ENCODE measurements around the gene SART1. TPM values are rescaled to one million over a fixed set of nuclear protein-coding genes. Genes with fewer than 3 reads are reported as not detected.

The SART1 gene
- total RNA-seq, 2 donors from 2014 or later: 36.7 to 76.6 TPM

DNA sequence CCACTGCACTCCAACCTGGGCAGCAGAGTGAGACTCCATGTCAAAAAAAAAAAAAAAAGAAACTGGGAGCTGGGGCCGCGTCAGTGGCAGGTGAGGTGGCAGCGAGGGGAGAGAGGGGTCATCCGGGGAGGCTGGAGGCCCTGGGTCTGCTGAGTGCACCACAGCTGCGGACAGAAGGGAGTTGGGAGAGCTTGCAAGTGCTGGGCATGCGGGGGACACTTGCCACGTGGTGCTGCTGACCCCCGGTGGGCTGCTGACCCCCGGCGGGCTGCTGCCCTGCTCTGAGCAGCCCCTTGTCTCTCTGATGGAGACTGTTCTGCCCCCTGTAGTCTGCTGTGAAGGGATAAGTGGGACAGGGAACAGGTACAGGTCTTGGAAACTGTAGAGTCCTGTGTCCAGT is 39.7 kb upstream of the SART1 start:
- Histone ChIP-seq H3K9me3 (no peaks in the 10 kb centered on the region), H3K27me3 (replicated peaks; ENCODE audit: insufficient read depth) (no peaks in the 10 kb centered on the region), H3K4me3 (no peak overlapping the region), H3K36me3 (no peaks in the 10 kb centered on the region), H3K4me1 (replicated peaks) (peaks cover 22% of the 10 kb centered on the region), H3K27ac (no peak overlapping the region)
- intact Hi-C loops (cut with DNase I): no loop called here
- 90% methylated on average over 10 of the region's 10 CpGs for WGBS
- TF ChIP-seq CTCF (IDR thresholded peaks at IDR 0.05) (no peak), POLR2AphosphoS5 (IDR thresholded peaks at IDR 0.05) (no peak), POLR2A (IDR thresholded peaks at IDR 0.05) (no peak)
- DNase-seq (ENCODE audit: low spot score): no peak

DNA sequence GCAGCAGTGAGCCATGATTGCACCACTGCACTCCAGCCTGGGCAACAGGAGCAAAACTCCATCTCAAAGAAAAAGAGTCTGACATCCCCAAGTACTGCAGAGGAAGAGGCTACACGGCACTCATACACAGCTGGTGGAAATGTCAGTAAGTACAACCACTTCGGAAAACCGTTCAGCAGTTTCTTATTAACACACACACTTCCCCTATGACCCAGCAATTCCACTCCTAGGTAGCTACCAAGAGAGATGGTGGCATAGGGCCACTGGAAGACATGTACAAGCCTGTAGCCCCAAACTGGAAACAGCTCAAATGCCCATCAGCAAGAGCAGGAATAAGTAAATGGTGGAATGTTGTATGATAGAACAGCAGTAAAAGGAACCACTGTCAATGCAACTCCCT is 39.0 kb upstream of the SART1 start:
- H3K4me3 ChIP-seq: no peak overlapping the region
- H3K4me1 ChIP-seq (replicated peaks): peaks cover 15% of the 10 kb centered on the region
- no peaks in the 10 kb centered on the region for H3K36me3 ChIP-seq
- H3K27me3 ChIP-seq (replicated peaks; ENCODE audit: insufficient read depth): no peaks in the 10 kb centered on the region
- H3K9me3 ChIP-seq: no peaks in the 10 kb centered on the region
- WGBS: 89% methylated on average over 3 of the region's 3 CpGs
- TF ChIP-seq POLR2A (IDR thresholded peaks at IDR 0.05): no peak
- TF ChIP-seq POLR2AphosphoS5 (IDR thresholded peaks at IDR 0.05): no peak
- no peak for TF ChIP-seq CTCF (IDR thresholded peaks at IDR 0.05)
- H3K27ac ChIP-seq: no peak overlapping the region
- intact Hi-C loops (cut with DNase I): no loop called here
- no peak for DNase-seq (ENCODE audit: low spot score)

DNA sequence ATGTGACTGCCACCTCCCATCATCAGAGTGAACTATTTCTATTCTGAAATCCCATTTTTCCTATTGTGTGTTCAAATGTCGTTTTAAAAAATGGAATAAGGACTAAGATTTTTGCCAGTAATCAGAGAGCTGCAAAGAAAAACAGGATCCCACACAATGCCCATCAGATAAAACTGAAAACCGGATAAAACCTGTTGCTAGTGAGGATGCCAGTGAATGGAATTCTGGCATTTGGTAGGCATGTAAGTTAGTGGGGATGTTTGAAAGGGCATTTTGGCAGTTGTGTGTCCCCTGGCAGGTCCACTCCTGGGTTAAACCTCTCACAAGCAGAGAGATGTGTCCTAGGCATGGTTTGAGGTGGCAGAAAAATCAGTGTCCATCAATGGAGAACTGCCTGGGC is 36.1 kb upstream of the SART1 start:
- no peak overlapping the region for H3K27ac ChIP-seq
- no peaks in the 10 kb centered on the region for H3K36me3 ChIP-seq
- no peaks in the 10 kb centered on the region for H3K27me3 ChIP-seq (replicated peaks; ENCODE audit: insufficient read depth)
- WGBS: 37% methylated on average over 2 of the region's 2 CpGs
- H3K4me1 ChIP-seq (replicated peaks): peaks cover 8% of the 10 kb centered on the region
- DNase-seq (ENCODE audit: low spot score): no peak
- intact Hi-C loops (cut with DNase I): no loop called here
- no peak overlapping the region for H3K4me3 ChIP-seq
- H3K9me3 ChIP-seq: no peaks in the 10 kb centered on the region
- TF ChIP-seq POLR2AphosphoS5 (IDR thresholded peaks at IDR 0.05): no peak
- no peak for TF ChIP-seq CTCF (IDR thresholded peaks at IDR 0.05)
- no peak for TF ChIP-seq POLR2A (IDR thresholded peaks at IDR 0.05)

- TF ChIP-seq CTCF (IDR thresholded peaks at IDR 0.05) (no peak), POLR2AphosphoS5 (IDR thresholded peaks at IDR 0.05) (no peak), POLR2A (IDR thresholded peaks at IDR 0.05) (no peak)
- Histone ChIP-seq H3K4me1 (replicated peaks) (no peaks in the 10 kb centered on the region), H3K36me3 (no peaks in the 10 kb centered on the region), H3K27ac (no peak overlapping the region), H3K27me3 (replicated peaks; ENCODE audit: insufficient read depth) (no peaks in the 10 kb centered on the region), H3K9me3 (no peaks in the 10 kb centered on the region), H3K4me3 (no peak overlapping the region)
- no peak for DNase-seq (ENCODE audit: low spot score)
- 52% methylated on average over 9 of the region's 9 CpGs for WGBS
- intact Hi-C loops (cut with DNase I): no loop called here
Measured at GRCh38 chr11:65927904-65928397, 33.6 kb upstream of the SART1 start.

GRCh38 chr11:65928667-65929066 is 32.9 kb upstream of the SART1 start:
- H3K4me1 ChIP-seq (replicated peaks): no peaks in the 10 kb centered on the region
- H3K27me3 ChIP-seq (replicated peaks; ENCODE audit: insufficient read depth): no peaks in the 10 kb centered on the region
- H3K36me3 ChIP-seq: no peaks in the 10 kb centered on the region
- 67% methylated on average over 6 of the region's 6 CpGs for WGBS
- DNase-seq (ENCODE audit: low spot score): no peak
- TF ChIP-seq POLR2AphosphoS5 (IDR thresholded peaks at IDR 0.05): no peak
- no peak for TF ChIP-seq POLR2A (IDR thresholded peaks at IDR 0.05)
- no peak for TF ChIP-seq CTCF (IDR thresholded peaks at IDR 0.05)
- intact Hi-C loops (cut with DNase I): no loop called here
- H3K9me3 ChIP-seq: no peaks in the 10 kb centered on the region
- no peak overlapping the region for H3K4me3 ChIP-seq
- no peak overlapping the region for H3K27ac ChIP-seq
